ENCODE measurements around the gene COA3.

The COA3 gene, protein sequence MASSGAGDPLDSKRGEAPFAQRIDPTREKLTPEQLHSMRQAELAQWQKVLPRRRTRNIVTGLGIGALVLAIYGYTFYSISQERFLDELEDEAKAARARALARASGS

DNA sequence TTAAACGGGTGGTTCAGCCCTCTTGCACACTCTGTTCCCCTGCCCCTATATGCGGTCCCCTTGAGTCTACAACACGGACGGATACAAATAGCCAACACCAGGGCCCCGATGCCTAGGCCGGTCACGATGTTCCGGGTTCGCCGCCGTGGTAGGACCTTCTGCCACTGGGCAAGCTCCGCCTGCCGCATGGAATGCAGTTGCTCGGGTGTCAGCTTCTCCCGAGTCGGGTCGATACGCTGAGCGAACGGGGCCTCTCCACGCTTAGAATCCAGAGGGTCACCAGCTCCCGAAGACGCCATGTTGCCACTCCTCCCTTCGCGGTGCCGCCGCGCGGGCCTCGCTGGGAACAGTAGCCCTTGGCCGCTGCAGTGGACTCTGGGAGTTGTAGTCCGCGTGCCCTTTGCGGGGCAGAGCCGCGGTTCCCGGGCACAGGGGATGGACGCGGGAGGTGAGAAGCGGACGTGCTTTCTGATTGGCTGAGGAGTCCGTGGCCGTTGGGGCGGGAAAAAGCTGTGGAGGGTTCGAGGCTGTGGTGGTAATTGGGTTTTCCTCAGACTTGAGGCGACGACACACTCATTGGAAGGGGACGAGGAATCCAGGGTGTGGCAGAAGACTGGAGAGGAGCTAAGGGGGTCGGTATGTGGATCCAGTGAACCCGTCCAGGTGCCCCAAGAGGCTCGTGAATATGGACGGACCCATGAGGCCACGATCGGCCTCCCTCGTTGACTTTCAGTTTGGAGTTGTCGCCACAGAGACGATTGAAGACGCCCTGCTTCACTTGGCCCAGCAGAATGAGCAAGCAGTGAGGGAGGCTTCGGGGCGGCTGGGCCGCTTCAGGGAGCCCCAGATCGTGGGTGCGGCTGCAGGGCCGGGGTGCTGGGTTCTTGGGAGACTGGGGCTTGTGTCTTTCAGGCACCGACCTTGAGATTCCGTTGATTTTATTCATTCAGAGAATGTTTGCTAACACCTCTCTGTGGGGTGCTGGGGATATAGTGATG lies at the start of gene COA3, which contains the start of gene CNTD1:
TSS of gene COA3 (minus strand) at position 322 of the 998 bp plus-strand sequence. CDS start at position 299, 23 bp downstream.
TSS of gene CNTD1 (plus strand) at position 479 of the 998 bp plus-strand sequence. CDS start at position 686, 207 bp downstream.
- TF ChIP-seq ESRRG (CRISPR knock-in tag; IDR thresholded peaks at IDR 0.05), result no peak
- TF ChIP-seq, protein P1, sequence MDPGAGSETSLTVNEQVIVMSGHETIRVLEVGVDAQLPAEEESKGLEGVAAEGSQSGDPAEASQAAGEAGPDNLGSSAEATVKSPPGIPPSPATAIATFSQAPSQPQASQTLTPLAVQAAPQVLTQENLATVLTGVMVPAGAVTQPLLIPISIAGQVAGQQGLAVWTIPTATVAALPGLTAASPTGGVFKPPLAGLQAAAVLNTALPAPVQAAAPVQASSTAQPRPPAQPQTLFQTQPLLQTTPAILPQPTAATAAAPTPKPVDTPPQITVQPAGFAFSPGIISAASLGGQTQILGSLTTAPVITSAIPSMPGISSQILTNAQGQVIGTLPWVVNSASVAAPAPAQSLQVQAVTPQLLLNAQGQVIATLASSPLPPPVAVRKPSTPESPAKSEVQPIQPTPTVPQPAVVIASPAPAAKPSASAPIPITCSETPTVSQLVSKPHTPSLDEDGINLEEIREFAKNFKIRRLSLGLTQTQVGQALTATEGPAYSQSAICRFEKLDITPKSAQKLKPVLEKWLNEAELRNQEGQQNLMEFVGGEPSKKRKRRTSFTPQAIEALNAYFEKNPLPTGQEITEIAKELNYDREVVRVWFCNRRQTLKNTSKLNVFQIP (CRISPR knock-in tag; IDR thresholded peaks at IDR 0.05; ENCODE audit: borderline replicate concordance, low read depth), result 0 out of 2 replicates have a peak, but pooled peaks have one; percentile 9
- ATAC-seq, result peak; percentile 99

GRCh38 chr17:42848093-42848492 lies 49.6 kb upstream of the COA3 start:
- TF ChIP-seq CSRNP3 (CRISPR knock-in tag; IDR thresholded peaks at IDR 0.05), result no peak
- no peak for TF ChIP-seq CSDC2 (CRISPR knock-in tag; IDR thresholded peaks at IDR 0.05)
- TF ChIP-seq ISL1 (CRISPR knock-in tag; IDR thresholded peaks at IDR 0.05), result no peak
- TF ChIP-seq PATZ1 (CRISPR knock-in tag; IDR thresholded peaks at IDR 0.05; ENCODE audit: borderline replicate concordance), result no peak
- no peak for TF ChIP-seq ZFP3 (CRISPR knock-in tag; IDR thresholded peaks at IDR 0.05)
- no peak for TF ChIP-seq ZNF70 (CRISPR knock-in tag; IDR thresholded peaks at IDR 0.05)
- TF ChIP-seq GLIS3 (CRISPR knock-in tag; IDR thresholded peaks at IDR 0.05), result no peak
- TF ChIP-seq, protein P2, sequence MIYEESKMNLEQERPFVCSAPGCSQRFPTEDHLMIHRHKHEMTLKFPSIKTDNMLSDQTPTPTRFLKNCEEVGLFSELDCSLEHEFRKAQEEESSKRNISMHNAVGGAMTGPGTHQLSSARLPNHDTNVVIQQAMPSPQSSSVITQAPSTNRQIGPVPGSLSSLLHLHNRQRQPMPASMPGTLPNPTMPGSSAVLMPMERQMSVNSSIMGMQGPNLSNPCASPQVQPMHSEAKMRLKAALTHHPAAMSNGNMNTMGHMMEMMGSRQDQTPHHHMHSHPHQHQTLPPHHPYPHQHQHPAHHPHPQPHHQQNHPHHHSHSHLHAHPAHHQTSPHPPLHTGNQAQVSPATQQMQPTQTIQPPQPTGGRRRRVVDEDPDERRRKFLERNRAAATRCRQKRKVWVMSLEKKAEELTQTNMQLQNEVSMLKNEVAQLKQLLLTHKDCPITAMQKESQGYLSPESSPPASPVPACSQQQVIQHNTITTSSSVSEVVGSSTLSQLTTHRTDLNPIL (CRISPR knock-in tag; IDR thresholded peaks at IDR 0.05; ENCODE audit: low read depth), result no peak
- no peak for TF ChIP-seq OSR1 (CRISPR knock-in tag; IDR thresholded peaks at IDR 0.05)
- TF ChIP-seq ZNF8 (CRISPR knock-in tag; IDR thresholded peaks at IDR 0.05), result no peak
- TF ChIP-seq ARNTL (CRISPR knock-in tag; IDR thresholded peaks at IDR 0.05; ENCODE audit: borderline replicate concordance, low read depth), result no peak
- TF ChIP-seq ZC3H10 (CRISPR knock-in tag; IDR thresholded peaks at IDR 0.05), result no peak
- TF ChIP-seq, protein P3, sequence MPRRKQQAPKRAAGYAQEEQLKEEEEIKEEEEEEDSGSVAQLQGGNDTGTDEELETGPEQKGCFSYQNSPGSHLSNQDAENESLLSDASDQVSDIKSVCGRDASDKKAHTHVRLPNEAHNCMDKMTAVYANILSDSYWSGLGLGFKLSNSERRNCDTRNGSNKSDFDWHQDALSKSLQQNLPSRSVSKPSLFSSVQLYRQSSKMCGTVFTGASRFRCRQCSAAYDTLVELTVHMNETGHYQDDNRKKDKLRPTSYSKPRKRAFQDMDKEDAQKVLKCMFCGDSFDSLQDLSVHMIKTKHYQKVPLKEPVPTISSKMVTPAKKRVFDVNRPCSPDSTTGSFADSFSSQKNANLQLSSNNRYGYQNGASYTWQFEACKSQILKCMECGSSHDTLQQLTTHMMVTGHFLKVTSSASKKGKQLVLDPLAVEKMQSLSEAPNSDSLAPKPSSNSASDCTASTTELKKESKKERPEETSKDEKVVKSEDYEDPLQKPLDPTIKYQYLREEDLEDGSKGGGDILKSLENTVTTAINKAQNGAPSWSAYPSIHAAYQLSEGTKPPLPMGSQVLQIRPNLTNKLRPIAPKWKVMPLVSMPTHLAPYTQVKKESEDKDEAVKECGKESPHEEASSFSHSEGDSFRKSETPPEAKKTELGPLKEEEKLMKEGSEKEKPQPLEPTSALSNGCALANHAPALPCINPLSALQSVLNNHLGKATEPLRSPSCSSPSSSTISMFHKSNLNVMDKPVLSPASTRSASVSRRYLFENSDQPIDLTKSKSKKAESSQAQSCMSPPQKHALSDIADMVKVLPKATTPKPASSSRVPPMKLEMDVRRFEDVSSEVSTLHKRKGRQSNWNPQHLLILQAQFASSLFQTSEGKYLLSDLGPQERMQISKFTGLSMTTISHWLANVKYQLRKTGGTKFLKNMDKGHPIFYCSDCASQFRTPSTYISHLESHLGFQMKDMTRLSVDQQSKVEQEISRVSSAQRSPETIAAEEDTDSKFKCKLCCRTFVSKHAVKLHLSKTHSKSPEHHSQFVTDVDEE (CRISPR knock-in tag; IDR thresholded peaks at IDR 0.05), result no peak
- TF ChIP-seq RARB (CRISPR knock-in tag; IDR thresholded peaks at IDR 0.05), result no peak
- no peak for ATAC-seq

DNA sequence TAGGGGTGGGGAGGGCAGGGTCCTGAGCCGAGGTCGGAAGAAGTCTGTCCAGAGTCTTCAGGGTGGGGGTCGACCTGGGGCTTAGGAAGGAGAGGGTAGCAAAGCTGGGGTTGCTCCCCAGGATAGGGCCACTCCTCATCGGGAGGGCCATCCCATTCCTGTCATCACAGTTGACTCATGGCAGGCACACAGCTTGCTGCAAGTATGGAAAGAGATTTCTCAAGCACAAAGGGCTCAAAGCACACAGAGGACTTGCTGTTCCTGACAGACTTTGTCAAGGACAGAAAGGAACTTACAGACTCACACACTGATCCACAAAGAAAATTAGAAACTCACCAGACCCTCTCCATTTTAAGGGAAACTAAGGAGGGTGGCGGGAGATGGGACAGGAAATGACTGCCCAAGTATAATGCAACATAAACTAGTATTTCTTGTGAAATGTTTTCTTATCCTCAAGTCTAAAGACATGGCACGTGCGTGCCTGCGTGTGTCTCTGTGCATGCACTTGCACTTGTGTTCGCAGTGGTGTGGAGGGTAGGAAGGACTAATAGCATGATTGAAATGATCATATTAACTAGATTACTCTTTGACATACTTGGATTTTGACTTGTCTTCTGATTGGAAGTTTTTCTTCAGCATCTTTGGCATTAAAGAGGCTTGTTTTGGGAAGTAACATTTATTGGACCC lies 48.2 kb upstream of the COA3 start:
- peak; percentile 8; the same call in 2 of the 3 replicates for ATAC-seq
- TF ChIP-seq TOX (CRISPR knock-in tag; IDR thresholded peaks at IDR 0.05; ENCODE audit: borderline replicate concordance) (no peak), OSR1 (CRISPR knock-in tag; IDR thresholded peaks at IDR 0.05) (no peak), ESRRG (CRISPR knock-in tag; IDR thresholded peaks at IDR 0.05) (no peak), CSDC2 (CRISPR knock-in tag; IDR thresholded peaks at IDR 0.05) (no peak), SNAI2 (CRISPR knock-in tag; IDR thresholded peaks at IDR 0.05) (no peak), ZNF8 (CRISPR knock-in tag; IDR thresholded peaks at IDR 0.05) (no peak), RARB (CRISPR knock-in tag; IDR thresholded peaks at IDR 0.05) (no peak), ISL1 (CRISPR knock-in tag; IDR thresholded peaks at IDR 0.05) (no peak), TCF4 (CRISPR knock-in tag; IDR thresholded peaks at IDR 0.05; ENCODE audit: borderline replicate concordance) (no peak), CSRNP3 (CRISPR knock-in tag; IDR thresholded peaks at IDR 0.05) (no peak), ZNF565 (CRISPR knock-in tag; conservative IDR thresholded peaks at IDR 0.05; ENCODE audit: low read depth) (no peak)
- TF ChIP-seq, protein P2 (CRISPR knock-in tag; IDR thresholded peaks at IDR 0.05; ENCODE audit: low read depth), result no peak
- TF ChIP-seq, protein P1 (CRISPR knock-in tag; IDR thresholded peaks at IDR 0.05; ENCODE audit: borderline replicate concordance, low read depth), result no peak
